Mesothelial cell of epicardium (in vitro differentiated cells): Measurements from ENCODE around the gene WDR86. TPM values are rescaled to one million over a fixed set of nuclear protein-coding genes. Genes with fewer than 3 reads are reported as not detected.
A peak's percentile ranks its signal among the peaks of the same experiment; 100 is the strongest.

Experiments
- DNase-seq, 2 experiments: peaks; one replicate each; pipeline ENCODE4 v3.0.0; 2021; ENCODE audit warnings: low spot score in 2 of 2; ENCODE audit not compliant: unreplicated experiment in 2 of 2
- H3K27ac Mint-ChIP-seq: 2 replicates; pipeline ENCODE4 v1.8.0; 2021; ENCODE audit warnings: mixed read lengths
- H3K27me3 Mint-ChIP-seq: 2 replicates; pipeline ENCODE4 v1.8.0; 2021; ENCODE audit warnings: low read depth, mixed read lengths
- H3K36me3 Mint-ChIP-seq: 2 replicates; pipeline ENCODE4 v1.8.0; 2021; ENCODE audit warnings: mixed read lengths
- H3K4me1 Mint-ChIP-seq: 2 replicates; pipeline ENCODE4 v1.8.0; 2021; ENCODE audit warnings: mixed read lengths
- H3K4me3 Mint-ChIP-seq: 2 replicates; pipeline ENCODE4 v1.8.0; 2021; ENCODE audit warnings: mild to moderate bottlenecking, moderate library complexity, mixed read lengths
- H3K9me3 Mint-ChIP-seq: 2 replicates; pipeline ENCODE4 v1.8.0; 2021; ENCODE audit warnings: mixed read lengths
- CTCF ChIP-seq: fragments of 200-600 bp; sonication (generic); IDR thresholded peaks from one replicate; pipeline ENCODE4 v1.5.0; 2021; ENCODE audit warnings: antibody characterized with exemption; ENCODE audit not compliant: unreplicated experiment
- total RNA-seq: library from RNA; stranded (reverse); gene quantifications from 3 replicates; pipeline ENCODE4 v1.2.1, GENCODE V29; 2021

Gene WDR86
- total RNA-seq, 1 donor from 2014 or later, result 274 TPM

DNA sequence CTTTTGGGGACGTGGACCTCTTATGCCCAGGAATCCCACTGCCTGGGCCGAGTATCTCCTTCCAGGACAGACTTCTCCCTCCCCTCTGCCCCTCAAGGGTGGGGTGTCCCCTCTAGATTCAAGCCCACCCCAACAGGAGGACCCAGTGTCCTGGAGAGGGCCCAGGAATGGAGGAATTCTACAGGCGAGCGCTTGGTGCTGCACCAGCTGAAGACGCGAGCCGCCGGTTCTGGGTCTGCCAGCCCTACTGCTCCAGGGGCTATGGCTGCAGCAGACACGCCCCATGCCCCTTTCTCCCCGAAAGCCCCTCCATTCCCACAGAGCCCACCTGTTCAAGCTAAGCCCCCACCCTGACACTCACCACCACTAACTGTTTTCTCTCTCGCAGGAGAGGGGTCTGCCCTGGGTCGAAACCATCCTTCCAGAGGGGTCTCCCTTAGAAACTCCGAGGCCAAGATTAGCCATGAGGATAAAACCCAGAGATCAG is 21.5 kb upstream of the WDR86 start:
- H3K27ac Mint-ChIP-seq, result peak overlapping the region; percentile 61
- DNase-seq, result no peak

DNA sequence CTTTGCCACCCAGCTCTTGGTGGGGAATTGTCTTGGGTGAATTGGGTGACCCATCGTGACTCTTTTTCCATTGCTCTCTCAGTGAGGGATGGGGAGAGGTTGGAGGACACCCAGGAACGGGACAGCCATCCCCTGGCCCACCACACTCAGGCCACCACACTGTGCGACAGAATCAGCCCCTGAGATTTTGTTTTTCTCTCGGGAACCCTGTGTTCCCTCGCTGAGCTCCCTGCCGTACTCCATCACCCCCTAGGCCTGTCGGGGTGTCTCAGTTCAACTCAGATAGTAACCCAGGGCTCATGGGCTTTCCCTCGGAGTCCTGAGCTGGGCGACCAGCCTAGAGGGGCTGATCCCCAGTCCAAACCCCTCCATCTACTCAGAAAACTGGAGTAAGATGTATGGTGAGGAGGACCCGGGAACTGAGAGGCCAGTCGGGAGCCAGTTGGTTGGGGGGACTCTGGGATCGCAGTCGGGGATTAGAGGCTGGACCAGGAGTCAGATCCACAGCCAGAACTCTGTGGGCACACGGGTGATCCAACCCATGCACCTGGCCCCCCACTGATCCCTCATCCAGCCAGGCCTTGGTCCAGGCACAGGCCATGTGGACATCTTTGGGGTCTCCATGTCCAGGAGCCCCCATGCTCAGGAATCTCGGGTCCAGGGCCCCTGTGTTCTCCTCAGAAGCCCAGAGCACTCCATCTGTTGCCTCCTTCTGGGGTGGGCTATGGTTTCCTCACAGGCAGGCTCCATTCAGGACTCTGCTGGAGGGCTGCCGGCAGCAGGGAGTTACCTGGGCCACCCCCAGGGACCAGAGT is 20.8 kb upstream of the WDR86 start:
- DNase-seq, result no peak
- Mint-ChIP-seq H3K4me3 (no peak overlapping the region), H3K27me3 (no peaks in the 10 kb centered on the region), H3K27ac (peak overlapping the region; percentile 99), H3K4me1 (peaks cover 62% of the 10 kb centered on the region), H3K36me3 (no peaks in the 10 kb centered on the region), H3K9me3 (no peaks in the 10 kb centered on the region)
- no peak for TF ChIP-seq CTCF

More for the DNA sequence above, 21.5 kb upstream of the WDR86 start:
- H3K36me3 Mint-ChIP-seq, result no peaks in the 10 kb centered on the region
- H3K4me1 Mint-ChIP-seq, result peaks cover 61% of the 10 kb centered on the region
- no peaks in the 10 kb centered on the region for H3K9me3 Mint-ChIP-seq
- TF ChIP-seq CTCF, result no peak
- H3K27me3 Mint-ChIP-seq, result no peaks in the 10 kb centered on the region
- H3K4me3 Mint-ChIP-seq, result no peak overlapping the region

GRCh38 chr7:151429560-151430331 is 19.9 kb upstream of the WDR86 start:
- Mint-ChIP-seq H3K36me3 (no peaks in the 10 kb centered on the region), H3K9me3 (no peaks in the 10 kb centered on the region), H3K4me3 (no peak overlapping the region), H3K27ac (peak overlapping the region; percentile 99), H3K4me1 (peaks cover 59% of the 10 kb centered on the region), H3K27me3 (no peaks in the 10 kb centered on the region)
- DNase-seq, result no peak
- TF ChIP-seq CTCF, result no peak

DNA sequence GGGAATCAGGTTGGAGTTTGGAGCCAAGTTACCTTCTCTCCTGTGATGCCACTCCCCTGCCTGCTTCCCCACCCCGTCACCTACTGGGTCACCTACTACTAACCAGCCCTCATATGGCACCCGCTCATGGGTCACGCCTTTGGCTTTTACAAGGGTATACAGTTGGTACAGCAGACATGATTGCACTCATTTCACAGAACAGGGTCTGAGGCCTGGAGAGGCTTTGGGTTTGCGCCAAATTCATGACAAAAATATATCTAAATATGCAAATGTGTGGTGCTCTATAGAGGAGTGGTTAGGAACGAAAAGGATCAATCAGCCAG is 19.4 kb upstream of the WDR86 start:
- H3K4me3 Mint-ChIP-seq, result no peak overlapping the region
- H3K4me1 Mint-ChIP-seq, result peaks cover 62% of the 10 kb centered on the region
- no peak for TF ChIP-seq CTCF
- peak overlapping the region; percentile 99 for H3K27ac Mint-ChIP-seq
- H3K9me3 Mint-ChIP-seq, result no peaks in the 10 kb centered on the region
- H3K27me3 Mint-ChIP-seq, result no peaks in the 10 kb centered on the region
- H3K36me3 Mint-ChIP-seq, result no peaks in the 10 kb centered on the region
- no peak for DNase-seq

GRCh38 chr7:151428378-151429236 is 18.8 kb upstream of the WDR86 start:
- peak in 1 of 2 experiments; percentile 60 for DNase-seq

More at GRCh38 chr7:151428378-151429236, 18.8 kb upstream of the WDR86 start:
- Mint-ChIP-seq H3K27me3 (no peaks in the 10 kb centered on the region), H3K27ac (peak overlapping the region; percentile 99), H3K9me3 (no peaks in the 10 kb centered on the region), H3K36me3 (no peaks in the 10 kb centered on the region), H3K4me1 (peaks cover 68% of the 10 kb centered on the region), H3K4me3 (peak overlapping the region; percentile 46)
- no peak for TF ChIP-seq CTCF
